K562 (cell line): ENCODE results near the gene FGF9. TPM values are rescaled to one million over a fixed set of nuclear protein-coding genes. Genes with fewer than 3 reads are reported as not detected.

Experiments used
- CREM ChIP-seq: IDR thresholded peaks from 2 replicates; pipeline ENCODE4 v1.6.1; 2014; ENCODE audit warnings: antibody characterized with exemption, low read depth
- ETV6 ChIP-seq, 3 experiments: fragments of 150-350 bp in 1 of 3; sonication (generic) in 1 of 3; formaldehyde crosslinking in 1 of 3; IDR thresholded peaks; 2 replicates each; pipeline versions ENCODE4 v1.6.1 to v1.8.0; 2014 to 2022; ENCODE audit warnings: borderline replicate concordance in 2 of 3, low read depth in 2 of 3, antibody characterized with exemption in 1 of 3, low read length in 1 of 3, mild to moderate bottlenecking in 1 of 3, missing genetic modification reagents in 1 of 3
- FOS ChIP-seq: IDR thresholded peaks from 3 replicates; pipeline ENCODE4 v1.6.1; 2011; ENCODE audit not compliant: insufficient read length; ENCODE audit errors: extremely low read depth
- FOXP1 ChIP-seq: sonication (generic); formaldehyde crosslinking; IDR thresholded peaks from 2 replicates; pipeline ENCODE4 v1.8.0; 2022; ENCODE audit warnings: mild to moderate bottlenecking, missing genetic modification reagents
- GABPA ChIP-seq: fragments of 200-800 bp; sonication (Bioruptor generic); conservative IDR thresholded peaks from 2 replicates; pipeline ENCODE4 v1.6.1; 2016; ENCODE audit warnings: low read depth, missing genetic modification characterization, missing compliant biosample characterization
- JUN ChIP-seq, 2 experiments: sonication (generic) in 1 of 2; formaldehyde crosslinking in 1 of 2; IDR thresholded peaks; 2 replicates each; pipeline versions ENCODE4 v1.6.1 to v1.8.0; 2012 to 2022; ENCODE audit warnings: borderline replicate concordance in 2 of 2, mild to moderate bottlenecking in 2 of 2, improper control_type of control experiment in 1 of 2, low read depth in 1 of 2, low read length in 1 of 2, missing genetic modification reagents in 1 of 2
- MAFK ChIP-seq: IDR thresholded peaks from 2 replicates; pipeline ENCODE4 v1.6.1; 2011; ENCODE audit warnings: low read length, improper control_type of control experiment
- MTA3 ChIP-seq: fragments of 450-650 bp; formaldehyde crosslinking; IDR thresholded peaks from 2 replicates; pipeline ENCODE4 v1.6.1; 2017; ENCODE audit warnings: mild to moderate bottlenecking, borderline replicate concordance
- NFRKB ChIP-seq: fragments of 450-650 bp; IDR thresholded peaks from 2 replicates; pipeline ENCODE4 v1.6.1; 2016; ENCODE audit warnings: low read depth
- PYGO2 ChIP-seq: fragments of 450-650 bp; IDR thresholded peaks from 2 replicates; pipeline ENCODE4 v1.6.1; 2016; ENCODE audit warnings: mild to moderate bottlenecking, missing genetic modification characterization, moderate library complexity, missing compliant biosample characterization
- RERE ChIP-seq: sonication (generic); formaldehyde crosslinking; IDR thresholded peaks from 2 replicates; pipeline ENCODE4 v1.8.0; 2023; ENCODE audit warnings: missing genetic modification reagents, mild to moderate bottlenecking, borderline replicate concordance
- SMC3 ChIP-seq: conservative IDR thresholded peaks from 2 replicates; pipeline ENCODE4 v1.6.1; 2011; ENCODE audit warnings: low read depth, low read length, improper control_type of control experiment; ENCODE audit not compliant: insufficient read depth
- SPI1 ChIP-seq: IDR thresholded peaks from 2 replicates; pipeline ENCODE4 v1.6.1; 2011; ENCODE audit warnings: low read depth, low read length, control low read depth, borderline replicate concordance
- TCF15 ChIP-seq: fragments of 250-450 bp; sonication (Bioruptor Pico); IDR thresholded peaks from 2 replicates; pipeline ENCODE4 v1.8.0; 2022; ENCODE audit warnings: moderate library complexity, mild to moderate bottlenecking, inconsistent platforms
- UBTF ChIP-seq, 2 experiments: IDR thresholded peaks; 2 replicates each; pipeline ENCODE4 v1.6.1; 2012; ENCODE audit warnings: improper control_type of control experiment in 2 of 2, low read depth in 2 of 2, low read length in 2 of 2, borderline replicate concordance in 1 of 2
- ZBTB9 ChIP-seq: fragments of 450-650 bp; formaldehyde crosslinking; IDR thresholded peaks from 2 replicates; pipeline ENCODE4 v1.4.0; 2020; ENCODE audit warnings: mild to moderate bottlenecking, moderate library complexity
- ZNF224 ChIP-seq: sonication (generic); formaldehyde crosslinking; IDR thresholded peaks from 2 replicates; pipeline ENCODE4 v1.8.0; 2022; ENCODE audit warnings: mild to moderate bottlenecking, missing genetic modification reagents
- ZNF589 ChIP-seq: fragments of 200-800 bp; sonication (Bioruptor generic); IDR thresholded peaks from 2 replicates; pipeline ENCODE4 v1.6.1; 2016; ENCODE audit warnings: low read depth, missing genetic modification characterization, missing compliant biosample characterization
- polyA plus RNA-seq, 8 experiments: library from polyadenylated mRNA; depleted of rRNA in 4 of 8; stranded (reverse) in 5 of 8; unstranded in 3 of 8; fragments of >200 nt; fragmentation: Nextera tagmentation in 2 of 8; fragmentation: Illumina TruSeq in 1 of 8; extraction: Ambion mirVana in 2 of 8; extraction: Trizol in 1 of 8; gene quantifications; 2 replicates each; pipeline versions ENCODE4 v1.2.1 to v1.2.3, GENCODE V29; 2011 to 2014; ENCODE audit warnings: inconsistent platforms in 1 of 8, missing spikeins in 1 of 8
- total RNA-seq, 7 experiments: library from RNA; depleted of rRNA in 6 of 7; stranded (reverse); fragments of >200 nt in 6 of 7; fragmentation: Illumina TruSeq in 2 of 7; extraction: Trizol in 2 of 7; gene quantifications; 2 replicates each; pipeline versions ENCODE4 v1.2.1 to v1.2.3, GENCODE V29; 2011 to 2021; ENCODE audit warnings: low replicate concordance in 1 of 7

The FGF9 gene
- total and polyA plus RNA-seq, 9 of the 15 experiments (the other 6 are each of a cell fraction or from before 2014, with no cell fraction given), result not detected

- no peak for TF ChIP-seq SMC3
- TF ChIP-seq ZNF589, result no peak
- peak; percentile 58; the same call in 1 of the 2 replicates for TF ChIP-seq JUN (IDR thresholded peaks at IDR 0.05; ENCODE audit: borderline replicate concordance, low read depth, low read length)
- no peak for TF ChIP-seq JUN (CRISPR knock-in tag; IDR thresholded peaks at IDR 0.05; ENCODE audit: borderline replicate concordance)
- TF ChIP-seq MAFK, result no peak
- no peak for TF ChIP-seq ZNF224
- no peak for TF ChIP-seq ZBTB9 (CRISPR knock-in tag)
- no peak for TF ChIP-seq PYGO2 (tag)
- 0 out of 2 replicates have a peak, but pooled peaks have one; percentile 47 for TF ChIP-seq GABPA (tag)
- no peak for TF ChIP-seq TCF15 (CRISPR knock-in tag)
- no peak for TF ChIP-seq ETV6 (IDR thresholded peaks at IDR 0.05; ENCODE audit: borderline replicate concordance in 1 of 2, low read depth in 2 of 2, low read length in 1 of 2)
- TF ChIP-seq ETV6 (CRISPR knock-in tag; IDR thresholded peaks at IDR 0.05; ENCODE audit: borderline replicate concordance), result no peak
- TF ChIP-seq SPI1, result peak; percentile 77
- TF ChIP-seq UBTF (IDR thresholded peaks at IDR 0.05; ENCODE audit: borderline replicate concordance in 1 of 2, low read depth in 2 of 2, low read length in 2 of 2), result peak; percentile 34 to 89; a peak in 3 of 4 replicates
- TF ChIP-seq CREM, result 0 out of 2 replicates have a peak, but pooled peaks have one; percentile 12
- TF ChIP-seq FOS, result peak; percentile 33
- TF ChIP-seq MTA3, result no peak
- no peak for TF ChIP-seq FOXP1 (CRISPR knock-in tag)
- TF ChIP-seq RERE (CRISPR knock-in tag), result no peak
- TF ChIP-seq NFRKB, result no peak
These were observed 33.6 kb upstream of the FGF9 start (continued) for GRCh38 chr13:21637296-21637695.
